IPS-15b (cell line): ENCODE data around the gene DNAAF5.

Experiments
- H3K27me3 ChIP-seq: one replicate; pipeline ENCODE4 v1.6.1; 2013; ENCODE audit warnings: low read length; ENCODE audit not compliant: control insufficient read depth, insufficient read depth
- H3K36me3 ChIP-seq: one replicate; pipeline ENCODE4 v1.6.1; 2013; ENCODE audit warnings: low read length; ENCODE audit not compliant: control insufficient read depth, insufficient read depth
- H3K4me1 ChIP-seq: one replicate; pipeline ENCODE4 v1.6.1; 2013; ENCODE audit warnings: mild to moderate bottlenecking, low read length; ENCODE audit not compliant: control insufficient read depth, insufficient read depth
- H3K4me3 ChIP-seq: one replicate; pipeline ENCODE4 v1.5.1; 2013; ENCODE audit warnings: low read depth, low read length
- H3K9ac ChIP-seq: one replicate; pipeline ENCODE4 v1.6.1; 2013; ENCODE audit warnings: low read depth, mild to moderate bottlenecking, low read length
- H3K9me3 ChIP-seq: one replicate; pipeline ENCODE4 v1.6.1; 2013; ENCODE audit warnings: mild to moderate bottlenecking, low read length; ENCODE audit not compliant: control insufficient read depth, insufficient read depth

DNAAF5 gene

GRCh38 chr7:725223-726005 lies 1.1 kb upstream of the DNAAF5 start:
- Histone ChIP-seq H3K36me3 (peaks cover 16% of the 10 kb centered on the region), H3K27me3 (no peaks in the 10 kb centered on the region), H3K9ac (peak overlapping the region; percentile 94), H3K9me3 (no peaks in the 10 kb centered on the region), H3K4me3 (peak overlapping the region; percentile 92), H3K4me1 (peaks cover 4% of the 10 kb centered on the region)

- H3K9ac ChIP-seq = no peak overlapping the region
- peaks cover 4% of the 10 kb centered on the region for H3K4me1 ChIP-seq
Measured at GRCh38 chr7:726854-727103, 280 bp downstream of the DNAAF5 start.

GRCh38 chr7:727104-727805 lies 756 bp downstream of the DNAAF5 start, which contains the start of gene PRKAR1B:
PRKAR1B (minus strand) TSS chr7:727281; CDS start chr7:711505, 15,776 bp downstream.
- H3K9me3 ChIP-seq = no peaks in the 10 kb centered on the region
- peak within 1 kb of the TSS; percentile 92 for H3K4me3 ChIP-seq
- H3K9ac ChIP-seq = peak within 1 kb of the TSS; percentile 94
- H3K36me3 ChIP-seq = peaks cover 31% of the 10 kb centered on the region
- H3K4me1 ChIP-seq = peaks cover 8% of the 10 kb centered on the region
- H3K27me3 ChIP-seq = no peaks in the 10 kb centered on the region

More at GRCh38 chr7:726854-727103, 280 bp downstream of the DNAAF5 start:
- Histone ChIP-seq H3K9me3 (no peaks in the 10 kb centered on the region), H3K27me3 (no peaks in the 10 kb centered on the region), H3K4me3 (peak overlapping the region; percentile 92), H3K36me3 (peaks cover 26% of the 10 kb centered on the region)

GRCh38 chr7:727806-728460 lies 1.4 kb downstream of the DNAAF5 start:
- H3K9me3 ChIP-seq = no peaks in the 10 kb centered on the region
- H3K36me3 ChIP-seq = peaks cover 28% of the 10 kb centered on the region
- peaks cover 8% of the 10 kb centered on the region for H3K4me1 ChIP-seq
- H3K4me3 ChIP-seq = peak overlapping the region; percentile 50
- H3K9ac ChIP-seq = peak overlapping the region; percentile 50
- H3K27me3 ChIP-seq = no peaks in the 10 kb centered on the region

GRCh38 chr7:728602-729001 lies 2.1 kb downstream of the DNAAF5 start:
- Histone ChIP-seq H3K9me3 (no peaks in the 10 kb centered on the region), H3K36me3 (peaks cover 25% of the 10 kb centered on the region), H3K4me3 (no peak overlapping the region), H3K9ac (no peak overlapping the region), H3K4me1 (peaks cover 8% of the 10 kb centered on the region), H3K27me3 (no peaks in the 10 kb centered on the region)

- Histone ChIP-seq H3K9ac (no peak overlapping the region), H3K36me3 (peaks cover 23% of the 10 kb centered on the region), H3K9me3 (no peaks in the 10 kb centered on the region), H3K27me3 (no peaks in the 10 kb centered on the region), H3K4me3 (no peak overlapping the region), H3K4me1 (peaks cover 8% of the 10 kb centered on the region)
Measured at GRCh38 chr7:729140-730000, 2.9 kb downstream of the DNAAF5 start.

GRCh38 chr7:730501-731439 lies 4.3 kb downstream of the DNAAF5 start:
- Histone ChIP-seq H3K4me3 (no peak overlapping the region), H3K9me3 (peaks cover 6% of the 10 kb centered on the region), H3K27me3 (no peaks in the 10 kb centered on the region), H3K4me1 (peaks cover 4% of the 10 kb centered on the region), H3K9ac (no peak overlapping the region), H3K36me3 (peaks cover 28% of the 10 kb centered on the region)

GRCh38 chr7:731440-732085 lies 5.1 kb downstream of the DNAAF5 start:
- no peaks in the 10 kb centered on the region for H3K27me3 ChIP-seq
- peaks cover 28% of the 10 kb centered on the region for H3K36me3 ChIP-seq
- H3K9ac ChIP-seq = peak overlapping the region; percentile 70
- peaks cover 6% of the 10 kb centered on the region for H3K9me3 ChIP-seq
- peaks cover 4% of the 10 kb centered on the region for H3K4me1 ChIP-seq
- no peak overlapping the region for H3K4me3 ChIP-seq

- H3K36me3 ChIP-seq = peaks cover 28% of the 10 kb centered on the region
- peaks cover 4% of the 10 kb centered on the region for H3K4me1 ChIP-seq
- no peaks in the 10 kb centered on the region for H3K27me3 ChIP-seq
- peak overlapping the region; percentile 70 for H3K9ac ChIP-seq
- peaks cover 6% of the 10 kb centered on the region for H3K9me3 ChIP-seq
- no peak overlapping the region for H3K4me3 ChIP-seq
Measured at GRCh38 chr7:732094-732541, 5.6 kb downstream of the DNAAF5 start.

- peaks cover 30% of the 10 kb centered on the region for H3K36me3 ChIP-seq
- H3K27me3 ChIP-seq = no peaks in the 10 kb centered on the region
- H3K9ac ChIP-seq = no peak overlapping the region
- H3K9me3 ChIP-seq = peaks cover 6% of the 10 kb centered on the region
- H3K4me3 ChIP-seq = no peak overlapping the region
- H3K4me1 ChIP-seq = peaks cover 4% of the 10 kb centered on the region
Measured at GRCh38 chr7:732556-732955, 6.1 kb downstream of the DNAAF5 start.
